Left ventricle myocardium inferior (tissue), 1 donor: ENCODE results near the gene UGT2B17. TPM values are rescaled to one million over a fixed set of nuclear protein-coding genes. Genes with fewer than 3 reads are reported as not detected.
"Not testable (repeated sequence)": the region's sequence is repeated elsewhere in the genome, so short reads cannot be mapped to it uniquely, and the experiment has no call there.

Experiments
- DNase-seq: peaks from one replicate; pipeline ENCODE4 v3.0.0-alpha.2; 2020
- H3K27ac ChIP-seq: fragments of 200-600 bp; replicated peaks from 2 replicates; pipeline ENCODE4 v1.8.0; 2021
- H3K27me3 ChIP-seq: fragments of 200-600 bp; 2 replicates; pipeline ENCODE4 v1.8.0; 2021; ENCODE audit warnings: low read depth
- H3K36me3 ChIP-seq: fragments of 200-600 bp; 2 replicates; pipeline ENCODE4 v1.8.0; 2021
- H3K4me1 ChIP-seq: fragments of 200-600 bp; 2 replicates; pipeline ENCODE4 v1.8.0; 2021
- H3K4me3 ChIP-seq: fragments of 200-600 bp; 2 replicates; pipeline ENCODE4 v1.8.0; 2021; ENCODE audit warnings: mild to moderate bottlenecking, moderate library complexity
- H3K9me3 ChIP-seq: fragments of 200-600 bp; replicated peaks from 2 replicates; pipeline ENCODE4 v1.8.0; 2021
- CTCF ChIP-seq: fragments of 200-600 bp; IDR thresholded peaks from 2 replicates; pipeline ENCODE4 v1.8.0; 2021; ENCODE audit warnings: antibody characterized with exemption, mild to moderate bottlenecking, borderline replicate concordance
- intact Hi-C: fragments of 100-400 bp; cut with micrococcal nuclease; formaldehyde crosslinking; loops from one replicate; pipeline ENCODE4 v1.11.0; 2022
- long read RNA-seq: library from polyadenylated mRNA; unstranded; transcript quantifications from one replicate; pipeline ENCODE4 v2.0.0, GENCODE V29; 2021
- total RNA-seq: library from RNA; stranded (reverse); fragmentation: NEBNext Ultra II Directional; extraction: Animal tissue kit (Norgen Biotek cat#: 25700); gene quantifications from one replicate; pipeline ENCODE4 v1.2.1, GENCODE V29; 2021
- donor health status: DM: no; HTN: yes; CAD: no; lungs with severe emphysema.

UGT2B17 gene
- not detected for total RNA-seq
- long read RNA-seq: 0 reads

GRCh38 chr4:68576272-68577125, at the start of gene UGT2B17:
Gene UGT2B17 (minus strand): TSS chr4:68576322. CDS start chr4:68568484, 7,838 bp downstream.
- no peak within 1 kb of the TSS for H3K4me3 ChIP-seq
- H3K36me3 ChIP-seq: no peaks in the 10 kb centered on the region
- no peaks in the 10 kb centered on the region for H3K4me1 ChIP-seq
- no peak for DNase-seq
- no peaks in the 10 kb centered on the region for H3K27me3 ChIP-seq
- no peaks in the 10 kb centered on the region for H3K9me3 ChIP-seq
- intact Hi-C loops: no loop called here
- no peak for TF ChIP-seq CTCF
- H3K27ac ChIP-seq: no peak within 1 kb of the TSS

- H3K27ac ChIP-seq, H3K9me3 ChIP-seq, DNase-seq, H3K27me3 ChIP-seq, H3K4me1 ChIP-seq, H3K36me3 ChIP-seq, intact Hi-C loops, H3K4me3 ChIP-seq: not testable (repeated sequence)
Measured at GRCh38 chr4:68622731-68623130, 46.6 kb upstream of the UGT2B17 start.

- intact Hi-C loops: no loop called here
- TF ChIP-seq CTCF: no peak
Measured at GRCh38 chr4:68617003-68617698, 41.0 kb upstream of the UGT2B17 start.

DNA sequence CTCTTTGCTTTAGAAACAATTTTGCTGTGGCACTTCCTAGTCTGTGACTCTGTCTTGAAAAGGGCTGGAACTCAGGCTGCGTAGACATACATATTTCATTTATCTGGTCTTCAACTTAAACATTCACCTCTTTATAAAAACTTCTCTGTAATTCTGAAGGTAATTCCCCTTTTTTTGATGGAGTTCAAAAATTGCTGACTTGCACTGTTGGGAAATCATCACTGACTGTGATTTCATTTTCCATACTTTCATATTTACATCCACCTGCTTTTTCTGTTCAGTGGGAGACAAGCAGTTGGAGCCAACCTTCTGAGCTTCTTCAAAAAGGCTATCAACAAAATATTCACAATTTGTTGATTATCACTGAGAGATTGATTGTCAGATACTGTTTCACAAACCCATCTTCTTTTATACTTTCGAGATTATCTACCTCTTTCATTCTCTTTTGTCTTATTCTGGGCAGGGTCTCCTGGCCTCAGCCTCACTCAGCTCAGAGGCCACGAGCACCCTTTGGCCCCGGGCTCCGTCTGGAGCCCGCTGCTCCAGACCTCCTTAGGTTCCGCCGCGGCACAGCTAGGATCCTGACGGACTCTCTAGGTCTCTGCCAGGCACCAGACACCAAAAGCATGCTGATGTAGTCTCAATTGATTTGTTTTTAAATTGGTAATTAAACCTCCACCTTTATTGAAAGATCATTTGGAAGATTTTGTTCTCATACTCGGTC, 39.7 kb upstream of the UGT2B17 start:
- Histone ChIP-seq H3K27ac (no peak overlapping the region), H3K27me3 (no peaks in the 10 kb centered on the region), H3K4me1 (no peaks in the 10 kb centered on the region), H3K4me3 (no peak overlapping the region), H3K36me3 (no peaks in the 10 kb centered on the region), H3K9me3 (no peaks in the 10 kb centered on the region)
- no peak for DNase-seq
- intact Hi-C loops: no loop called here
- TF ChIP-seq CTCF: no peak

More at GRCh38 chr4:68617003-68617698, 41.0 kb upstream of the UGT2B17 start:
- DNase-seq: no peak
- Histone ChIP-seq H3K27me3 (no peaks in the 10 kb centered on the region), H3K4me1 (no peaks in the 10 kb centered on the region), H3K36me3 (no peaks in the 10 kb centered on the region), H3K4me3 (no peak overlapping the region), H3K27ac (no peak overlapping the region), H3K9me3 (no peaks in the 10 kb centered on the region)

DNA sequence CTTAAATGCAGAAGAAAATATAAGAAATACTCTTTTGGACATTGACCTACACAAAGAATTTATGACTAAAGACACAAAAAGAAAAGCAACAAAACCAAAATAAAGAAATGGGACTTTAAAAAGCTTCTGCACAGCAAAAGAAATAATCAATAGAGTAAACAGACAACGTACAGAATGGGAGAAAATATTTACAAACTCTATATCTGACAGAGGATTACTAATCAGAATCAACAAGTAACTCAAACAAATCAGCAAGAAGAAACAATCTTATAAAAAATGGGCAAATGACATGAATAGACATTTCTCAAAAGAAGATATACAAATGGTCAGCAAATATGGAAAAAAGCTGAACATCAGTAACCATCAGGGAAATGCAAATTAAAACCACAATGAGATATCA, 37.6 kb upstream of the UGT2B17 start:
- Histone ChIP-seq H3K4me3 (no peak overlapping the region), H3K36me3 (no peaks in the 10 kb centered on the region), H3K27me3 (no peaks in the 10 kb centered on the region), H3K9me3 (no peaks in the 10 kb centered on the region), H3K27ac (no peak overlapping the region), H3K4me1 (no peaks in the 10 kb centered on the region)
- no peak for TF ChIP-seq CTCF
- intact Hi-C loops: no loop called here
- DNase-seq: no peak
